ENCODE data around the gene MAST2.

The MAST2 gene

GRCh38 chr1:45969866-45970265 is 166.5 kb downstream of the MAST2 start:
- no peak for DNase-seq (ENCODE audit: low read depth)
- no peak overlapping the region for H3K4me3 ChIP-seq (ENCODE audit: low read depth, low read length)
- TF ChIP-seq POLR2A (IDR thresholded peaks at IDR 0.05; ENCODE audit: extremely low read depth, insufficient read length) (no peak), CTCF (IDR thresholded peaks at IDR 0.05; ENCODE audit: low read depth, low read length) (no peak), MAX (IDR thresholded peaks at IDR 0.05; ENCODE audit: low read depth, low read length) (no peak), MYC (IDR thresholded peaks at IDR 0.05; ENCODE audit: low read depth, low read length) (no peak)

- DNase-seq (ENCODE audit: low read depth) = no peak
- no peak for TF ChIP-seq MAX (IDR thresholded peaks at IDR 0.05; ENCODE audit: low read depth, low read length)
- no peak for TF ChIP-seq CTCF (IDR thresholded peaks at IDR 0.05; ENCODE audit: low read depth, low read length)
- no peak for TF ChIP-seq POLR2A (IDR thresholded peaks at IDR 0.05; ENCODE audit: extremely low read depth, insufficient read length)
- TF ChIP-seq MYC (IDR thresholded peaks at IDR 0.05; ENCODE audit: low read depth, low read length) = no peak
- H3K4me3 ChIP-seq (ENCODE audit: low read depth, low read length) = no peak overlapping the region
Observed at GRCh38 chr1:45971335-45971734, 167.9 kb downstream of the MAST2 start.

GRCh38 chr1:45971922-45972531 is 168.6 kb downstream of the MAST2 start:
- no peak overlapping the region for H3K4me3 ChIP-seq (ENCODE audit: low read depth, low read length)
- TF ChIP-seq CTCF (IDR thresholded peaks at IDR 0.05; ENCODE audit: low read depth, low read length) (no peak), POLR2A (IDR thresholded peaks at IDR 0.05; ENCODE audit: extremely low read depth, insufficient read length) (no peak), MYC (IDR thresholded peaks at IDR 0.05; ENCODE audit: low read depth, low read length) (no peak), MAX (IDR thresholded peaks at IDR 0.05; ENCODE audit: low read depth, low read length) (no peak)
- no peak for DNase-seq (ENCODE audit: low read depth)

GRCh38 chr1:45972621-45973020 is 169.2 kb downstream of the MAST2 start:
- no peak overlapping the region for H3K4me3 ChIP-seq (ENCODE audit: low read depth, low read length)
- no peak for DNase-seq (ENCODE audit: low read depth)
- no peak for TF ChIP-seq MYC (IDR thresholded peaks at IDR 0.05; ENCODE audit: low read depth, low read length)
- TF ChIP-seq POLR2A (IDR thresholded peaks at IDR 0.05; ENCODE audit: extremely low read depth, insufficient read length) = no peak
- TF ChIP-seq MAX (IDR thresholded peaks at IDR 0.05; ENCODE audit: low read depth, low read length) = no peak
- TF ChIP-seq CTCF (IDR thresholded peaks at IDR 0.05; ENCODE audit: low read depth, low read length) = no peak

- no peak overlapping the region for H3K4me3 ChIP-seq (ENCODE audit: low read depth, low read length)
- TF ChIP-seq POLR2A (IDR thresholded peaks at IDR 0.05; ENCODE audit: extremely low read depth, insufficient read length) (no peak), MYC (IDR thresholded peaks at IDR 0.05; ENCODE audit: low read depth, low read length) (no peak), CTCF (IDR thresholded peaks at IDR 0.05; ENCODE audit: low read depth, low read length) (no peak), MAX (IDR thresholded peaks at IDR 0.05; ENCODE audit: low read depth, low read length) (no peak)
- DNase-seq (ENCODE audit: low read depth) = no peak
Observed at GRCh38 chr1:45973121-45973520, 169.7 kb downstream of the MAST2 start.
